Raji (cell line): ENCODE results near the gene ARSD.

Experiments used
- POLR2A ChIP-seq: IDR thresholded peaks from 2 replicates; pipeline ENCODE4 v1.6.1; 2011; ENCODE audit warnings: low read depth, low read length, control low read depth; ENCODE audit not compliant: insufficient read depth

Gene ARSD

DNA sequence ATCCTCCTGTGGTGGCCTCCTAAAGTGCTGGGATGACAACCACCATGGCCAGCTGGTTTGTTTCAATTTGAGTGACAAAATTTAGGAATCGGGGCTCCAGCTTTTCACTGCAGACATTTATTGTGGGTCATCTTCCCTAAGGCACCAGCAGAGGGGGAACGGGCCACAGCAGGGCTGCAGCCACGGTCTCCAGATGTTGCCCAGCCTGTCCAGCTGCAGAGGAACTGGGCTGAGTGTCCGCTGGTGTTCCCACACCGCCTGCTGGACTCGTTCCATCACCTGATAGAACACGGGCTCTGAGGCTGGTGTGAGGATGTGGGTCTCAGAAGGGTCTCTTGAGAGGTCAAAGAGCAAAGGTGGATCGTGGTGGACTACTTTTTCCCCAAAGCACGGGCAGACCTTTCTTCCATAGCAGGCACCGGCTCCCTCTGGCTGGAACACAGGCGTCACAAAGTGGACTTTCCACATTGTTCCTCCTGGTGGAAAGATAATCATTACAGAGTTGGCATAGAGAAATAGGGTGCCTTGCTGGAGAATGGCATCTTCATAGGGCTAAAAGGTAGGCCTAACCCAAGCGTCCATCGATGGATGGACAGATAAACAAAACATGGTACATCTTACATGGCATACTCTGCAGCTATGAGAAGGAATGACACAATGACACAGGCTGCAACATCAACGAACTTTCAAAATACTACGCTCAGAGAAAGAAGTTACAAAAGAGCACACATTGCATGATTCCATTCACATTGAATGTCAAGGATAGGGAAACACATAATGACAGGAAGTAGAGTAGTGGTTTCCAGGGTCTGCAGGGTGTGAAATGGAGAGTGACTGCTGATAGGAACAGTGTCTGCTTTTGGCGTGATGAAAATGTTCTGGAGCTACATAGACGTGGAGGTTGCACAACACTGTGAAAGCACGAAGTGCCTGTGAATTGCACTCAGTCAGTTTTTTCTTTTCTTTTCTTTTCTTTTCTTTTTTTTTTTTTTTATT, 5.9 kb upstream of the ARSD start:
- TF ChIP-seq POLR2A, result no peak

DNA sequence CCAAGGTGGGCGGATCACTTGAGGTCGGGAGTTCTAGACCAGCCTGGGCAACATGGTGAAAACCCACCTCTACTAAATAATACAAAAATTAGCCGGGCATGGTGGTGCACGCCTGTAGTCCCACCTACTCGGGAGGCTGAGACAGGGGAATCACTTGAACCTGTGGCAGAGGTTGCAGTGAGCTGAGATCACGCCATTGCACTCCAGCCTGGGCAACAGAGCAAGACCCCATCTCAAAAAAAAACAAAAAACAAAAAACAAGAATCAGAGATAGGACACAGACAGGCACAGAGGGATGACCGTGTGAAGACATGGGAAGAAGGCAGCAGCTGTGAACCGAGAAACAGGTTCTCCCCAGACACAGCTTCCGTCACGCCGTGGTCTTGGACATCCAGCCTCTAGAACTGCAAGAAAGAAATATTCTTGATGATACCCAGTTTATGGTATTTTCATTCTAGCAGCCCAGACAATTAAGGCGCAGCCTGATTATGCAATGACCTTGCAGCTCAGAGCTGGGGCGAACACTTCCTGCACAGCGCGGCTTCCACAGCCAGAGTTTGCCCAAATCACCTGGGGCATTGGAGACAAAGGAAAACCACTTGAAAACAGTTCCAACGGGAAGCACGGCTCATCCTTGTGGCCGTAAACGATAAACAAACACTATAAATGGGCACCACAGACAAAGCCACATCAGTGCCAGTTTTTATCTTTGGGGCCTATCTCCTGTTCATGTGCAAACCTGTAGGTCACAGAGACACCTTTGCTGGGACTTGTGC, 4.2 kb upstream of the ARSD start:
- TF ChIP-seq POLR2A, result no peak

GRCh38 chrX:2931612-2932011, 2.5 kb upstream of the ARSD start:
- no peak for TF ChIP-seq POLR2A

DNA sequence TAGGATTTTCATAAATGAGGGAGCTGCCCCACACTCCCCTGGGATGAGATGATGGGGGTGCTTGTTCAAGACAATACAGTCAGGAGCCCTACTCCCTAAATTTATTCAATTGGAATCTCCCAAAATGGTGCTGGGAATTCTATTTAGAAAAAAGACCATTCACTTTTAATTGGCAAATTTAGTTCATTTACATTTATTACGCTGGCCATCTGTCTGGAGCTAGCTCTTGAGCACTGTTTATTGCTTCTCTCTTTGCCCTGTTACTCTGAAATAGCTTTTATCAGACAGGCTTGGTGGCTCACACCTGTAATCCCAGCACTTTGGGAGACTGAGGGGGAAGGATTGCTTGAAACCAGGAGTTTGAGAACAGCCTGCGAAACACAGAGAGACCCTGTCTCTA, 2.0 kb upstream of the ARSD start:
- no peak for TF ChIP-seq POLR2A

DNA sequence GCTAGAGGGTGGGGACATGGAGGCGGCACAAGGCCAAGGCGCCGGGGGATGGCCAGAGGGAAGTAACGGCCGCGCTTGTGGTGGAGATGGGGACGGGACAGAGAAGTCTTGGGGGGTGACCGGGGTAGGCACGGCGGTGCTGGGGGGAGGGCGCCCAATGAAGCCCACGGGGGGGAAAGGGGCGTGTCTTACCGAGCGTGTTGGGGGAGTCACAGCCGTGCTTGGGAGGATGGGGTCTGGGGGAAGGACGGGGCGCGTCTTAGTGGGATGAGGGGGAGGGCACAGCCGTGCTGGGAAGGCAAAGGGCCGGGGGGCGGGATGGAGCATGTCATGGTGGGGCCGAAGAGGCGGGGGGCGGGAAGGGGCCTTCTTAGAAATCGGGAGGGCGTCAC, 952 bp downstream of the ARSD start:
- TF ChIP-seq POLR2A, result no peak

DNA sequence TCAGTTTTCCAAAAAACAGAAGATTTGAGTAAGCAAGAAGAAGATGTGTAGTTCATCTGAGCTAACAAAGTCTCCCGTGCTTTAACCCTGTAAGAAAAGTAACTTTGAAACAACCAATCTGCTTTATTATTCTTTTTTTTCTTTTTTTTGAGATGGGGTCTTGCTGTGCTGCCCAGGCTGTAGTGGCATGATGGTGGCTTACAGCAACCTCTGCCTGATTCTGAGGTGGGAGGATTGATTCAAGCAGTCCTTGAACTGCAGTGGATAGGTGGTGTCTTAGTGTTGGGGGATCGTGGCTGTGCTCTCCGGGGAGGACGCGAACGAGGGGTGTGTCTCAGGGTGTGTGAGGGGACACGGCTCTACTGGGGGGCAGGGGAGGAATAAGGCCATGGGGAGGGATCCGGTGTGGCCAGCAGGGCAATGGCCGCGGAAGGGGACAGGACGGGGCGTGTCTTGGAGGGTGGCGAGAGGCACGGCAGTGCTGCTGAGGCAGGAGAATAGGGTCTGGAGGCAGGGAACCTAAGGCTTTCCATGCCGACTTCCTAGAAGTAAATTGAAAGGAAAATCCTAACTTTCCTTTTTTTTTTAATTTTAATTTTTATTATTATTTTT, 2.4 kb downstream of the ARSD start:
- no peak for TF ChIP-seq POLR2A

DNA sequence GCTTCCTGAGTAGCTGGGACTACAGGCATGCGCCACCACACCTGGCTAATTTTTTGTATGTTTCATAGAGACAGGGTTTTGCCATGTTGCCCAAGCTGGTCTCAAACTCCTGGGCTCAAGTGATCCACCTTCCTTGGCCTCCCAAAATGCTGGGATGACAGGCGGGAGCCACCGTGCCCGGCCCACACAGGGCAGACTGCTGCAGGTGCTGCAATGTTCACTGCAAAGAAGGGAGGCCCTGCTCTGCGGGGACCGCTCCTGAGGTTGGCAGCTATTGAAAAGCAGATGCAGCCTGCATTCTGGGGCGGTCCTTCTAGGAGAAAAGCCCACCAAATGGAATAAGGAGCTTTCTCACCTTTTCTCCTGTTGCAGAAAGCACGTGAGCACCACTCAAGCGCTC, 5.0 kb downstream of the ARSD start:
- no peak for TF ChIP-seq POLR2A

DNA sequence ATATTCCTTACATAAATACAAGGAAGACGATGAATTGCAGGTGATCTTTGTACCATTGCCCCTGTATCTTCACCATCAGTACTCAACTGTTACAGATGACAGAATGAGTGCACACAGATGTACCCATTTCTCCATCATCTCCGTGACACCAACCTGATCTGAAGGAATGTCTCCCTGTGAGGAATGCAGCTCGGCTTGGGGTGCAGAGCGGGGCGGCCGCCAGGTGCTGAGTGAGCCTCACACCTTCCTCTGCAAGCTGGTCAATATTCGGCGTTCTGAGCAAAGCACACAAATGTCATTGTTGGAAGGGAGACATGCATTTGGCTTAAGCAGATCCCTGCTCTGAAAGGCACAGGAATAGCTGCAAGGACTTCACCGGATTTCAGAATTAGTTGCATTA, 7.4 kb downstream of the ARSD start:
- TF ChIP-seq POLR2A, result no peak

DNA sequence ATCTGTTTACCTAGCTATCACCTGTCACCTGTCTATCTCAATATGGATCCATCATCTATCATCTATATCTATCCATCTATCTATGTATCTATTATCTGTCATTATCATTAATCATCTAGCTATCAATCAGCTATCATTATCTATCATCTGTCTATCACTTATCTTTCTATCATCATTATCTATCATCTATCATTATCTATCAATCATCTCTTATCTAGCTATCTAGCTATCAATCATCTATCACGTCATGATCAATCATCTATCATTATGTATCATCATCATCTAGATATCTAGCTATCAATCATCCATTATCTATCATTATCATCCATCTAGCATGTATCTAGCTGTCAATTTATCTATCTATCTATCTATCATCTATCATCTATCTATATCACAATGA, 7.9 kb downstream of the ARSD start:
- TF ChIP-seq POLR2A, result no peak

GRCh38 chrX:2917767-2918166, 11.4 kb downstream of the ARSD start:
- TF ChIP-seq POLR2A, result no peak

DNA sequence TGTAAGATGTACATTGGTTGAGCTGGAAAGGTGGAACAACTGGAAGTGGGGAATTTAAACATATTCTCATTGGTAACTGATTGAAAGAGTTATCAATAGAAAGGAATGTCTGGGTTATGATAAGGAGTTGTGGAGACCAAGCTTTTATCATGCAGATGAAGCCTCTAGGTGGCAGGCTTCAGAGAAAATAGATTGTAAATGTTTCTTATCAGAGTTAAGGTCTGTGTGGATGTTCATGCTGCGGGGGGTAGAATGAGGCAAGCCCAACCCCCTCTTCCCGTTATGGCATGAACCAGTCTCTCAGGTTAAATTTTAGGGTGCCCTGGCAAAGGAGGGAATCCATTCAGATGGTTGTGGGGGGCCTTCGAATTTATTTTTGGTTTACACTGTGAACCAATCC, 16.0 kb downstream of the ARSD start:
- no peak for TF ChIP-seq POLR2A

DNA sequence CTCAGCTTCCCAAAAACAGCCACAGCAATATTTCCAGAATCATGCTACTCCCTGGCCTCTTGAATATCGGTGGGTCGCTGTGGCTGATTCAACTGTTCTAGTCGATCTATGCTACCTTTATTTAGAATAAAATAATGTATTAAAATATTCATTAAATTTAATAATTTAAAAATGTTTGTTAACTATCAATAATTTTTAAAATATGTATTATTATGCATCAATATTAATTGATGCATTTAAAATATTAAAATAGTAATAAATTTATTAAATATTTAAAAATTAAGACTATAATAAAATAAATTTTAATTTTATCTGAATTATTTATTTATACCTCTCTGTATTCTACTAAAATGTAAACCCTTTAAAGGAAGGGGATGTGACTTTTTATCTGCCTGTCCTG, 19.0 kb downstream of the ARSD start:
- TF ChIP-seq POLR2A, result no peak

GRCh38 chrX:2908125-2908685, 20.9 kb downstream of the ARSD start:
- TF ChIP-seq POLR2A, result no peak

- TF ChIP-seq POLR2A, result no peak
Measured at GRCh38 chrX:2907295-2907694, 21.8 kb downstream of the ARSD start.

DNA sequence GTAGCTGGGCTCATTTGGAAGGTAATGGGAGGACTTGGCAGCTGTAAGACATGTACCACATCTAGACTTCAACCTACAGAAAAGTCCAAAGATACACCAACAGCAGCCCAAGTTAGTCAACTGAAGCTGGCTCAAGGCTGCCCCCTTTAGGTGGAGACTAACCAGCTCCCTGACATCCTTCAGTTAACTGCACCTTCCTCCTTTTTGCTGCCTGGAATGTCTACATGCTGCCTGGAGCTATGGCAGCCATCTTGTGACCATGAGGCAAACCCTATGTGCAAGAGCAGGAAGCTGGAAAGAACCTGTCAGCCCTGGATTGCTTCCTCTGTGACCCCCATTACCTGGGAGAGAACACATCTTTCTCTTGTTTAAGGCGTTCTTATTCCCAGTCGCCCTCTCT, 25.8 kb downstream of the ARSD start:
- no peak for TF ChIP-seq POLR2A
